Right atrium auricular region (tissue), 2 donors: ENCODE results near the gene NABP1. TPM values are rescaled to one million over a fixed set of nuclear protein-coding genes. Genes with fewer than 3 reads are reported as not detected.

ENCODE experiments used
- DNase-seq: peaks from one replicate; pipeline ENCODE4 v3.0.0-alpha.2; 2019; ENCODE audit warnings: low spot score
- H3K27ac ChIP-seq, 2 donors: fragments of 200-600 bp; sonication (generic); 1 replicate in 1 of 2; 2 replicates in 1 of 2; pipeline ENCODE4 v1.5.1; 2016 to 2019
- H3K27me3 ChIP-seq, 2 donors: fragments of 200-600 bp; sonication (generic); one replicate each; pipeline versions ENCODE4 v1.5.1 to v1.6.0; 2017 to 2019
- H3K36me3 ChIP-seq: fragments of 200-600 bp; sonication (generic); one replicate; pipeline ENCODE4 v1.5.1; 2016
- H3K4me1 ChIP-seq, 2 donors: fragments of 200-600 bp; sonication (generic); one replicate each; pipeline versions ENCODE4 v1.5.1 to v1.6.0; 2017 to 2019
- H3K4me3 ChIP-seq, 2 donors: fragments of 200-600 bp; sonication (generic); 1 replicate in 1 of 2; 2 replicates in 1 of 2; pipeline ENCODE4 v1.5.1; 2017 to 2019; ENCODE audit warnings: mild to moderate bottlenecking in 1 of 2, moderate library complexity in 1 of 2
- H3K9me3 ChIP-seq, 2 donors: fragments of 200-600 bp; sonication (generic); one replicate each; pipeline ENCODE4 v1.5.1; 2019
- total RNA-seq, 2 donors: library from RNA; depleted of rRNA; stranded (reverse); fragments of >200 nt; gene quantifications; one replicate each; pipeline ENCODE4 v1.1.0, GENCODE V29; 2016
- TF ChIP-seq, protein P1 (sequence below), 2 donors: fragments of 200-600 bp; sonication (generic); IDR thresholded peaks; one replicate each; pipeline ENCODE4 v1.5.1; 2019; ENCODE audit warnings: antibody characterized with exemption in 2 of 2

Gene NABP1
- total RNA-seq, 2 donors from 2014 or later = 2.2 to 6.0 TPM

DNA sequence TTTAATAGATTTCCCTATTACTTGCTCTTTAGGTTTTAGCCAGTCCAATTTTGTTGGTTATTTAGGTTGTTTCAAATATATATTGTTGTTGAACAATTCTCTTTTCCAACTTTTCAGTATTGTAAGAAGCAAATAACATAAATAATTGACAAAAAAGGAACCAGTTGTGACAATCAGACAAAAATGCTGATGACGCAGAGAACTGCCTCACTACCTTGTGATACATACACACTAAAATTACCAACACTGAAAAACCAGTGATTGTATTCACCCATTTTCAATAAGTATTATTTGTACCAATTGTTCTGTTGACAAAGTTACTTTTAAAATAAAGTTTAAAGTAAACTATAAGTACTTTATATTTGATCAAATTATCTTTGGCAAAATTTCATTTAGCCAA is 43.1 kb upstream of the NABP1 start:
- Histone ChIP-seq H3K36me3 (no peaks in the 10 kb centered on the region), H3K4me3 (no peak overlapping the region), H3K27me3 (no peaks in the 10 kb centered on the region), H3K9me3 (no peaks in the 10 kb centered on the region), H3K27ac (no peak overlapping the region), H3K4me1 (no peaks in the 10 kb centered on the region)
- TF ChIP-seq, protein P1, sequence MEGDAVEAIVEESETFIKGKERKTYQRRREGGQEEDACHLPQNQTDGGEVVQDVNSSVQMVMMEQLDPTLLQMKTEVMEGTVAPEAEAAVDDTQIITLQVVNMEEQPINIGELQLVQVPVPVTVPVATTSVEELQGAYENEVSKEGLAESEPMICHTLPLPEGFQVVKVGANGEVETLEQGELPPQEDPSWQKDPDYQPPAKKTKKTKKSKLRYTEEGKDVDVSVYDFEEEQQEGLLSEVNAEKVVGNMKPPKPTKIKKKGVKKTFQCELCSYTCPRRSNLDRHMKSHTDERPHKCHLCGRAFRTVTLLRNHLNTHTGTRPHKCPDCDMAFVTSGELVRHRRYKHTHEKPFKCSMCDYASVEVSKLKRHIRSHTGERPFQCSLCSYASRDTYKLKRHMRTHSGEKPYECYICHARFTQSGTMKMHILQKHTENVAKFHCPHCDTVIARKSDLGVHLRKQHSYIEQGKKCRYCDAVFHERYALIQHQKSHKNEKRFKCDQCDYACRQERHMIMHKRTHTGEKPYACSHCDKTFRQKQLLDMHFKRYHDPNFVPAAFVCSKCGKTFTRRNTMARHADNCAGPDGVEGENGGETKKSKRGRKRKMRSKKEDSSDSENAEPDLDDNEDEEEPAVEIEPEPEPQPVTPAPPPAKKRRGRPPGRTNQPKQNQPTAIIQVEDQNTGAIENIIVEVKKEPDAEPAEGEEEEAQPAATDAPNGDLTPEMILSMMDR (IDR thresholded peaks at IDR 0.05) = no peak
- DNase-seq = no peak

DNA sequence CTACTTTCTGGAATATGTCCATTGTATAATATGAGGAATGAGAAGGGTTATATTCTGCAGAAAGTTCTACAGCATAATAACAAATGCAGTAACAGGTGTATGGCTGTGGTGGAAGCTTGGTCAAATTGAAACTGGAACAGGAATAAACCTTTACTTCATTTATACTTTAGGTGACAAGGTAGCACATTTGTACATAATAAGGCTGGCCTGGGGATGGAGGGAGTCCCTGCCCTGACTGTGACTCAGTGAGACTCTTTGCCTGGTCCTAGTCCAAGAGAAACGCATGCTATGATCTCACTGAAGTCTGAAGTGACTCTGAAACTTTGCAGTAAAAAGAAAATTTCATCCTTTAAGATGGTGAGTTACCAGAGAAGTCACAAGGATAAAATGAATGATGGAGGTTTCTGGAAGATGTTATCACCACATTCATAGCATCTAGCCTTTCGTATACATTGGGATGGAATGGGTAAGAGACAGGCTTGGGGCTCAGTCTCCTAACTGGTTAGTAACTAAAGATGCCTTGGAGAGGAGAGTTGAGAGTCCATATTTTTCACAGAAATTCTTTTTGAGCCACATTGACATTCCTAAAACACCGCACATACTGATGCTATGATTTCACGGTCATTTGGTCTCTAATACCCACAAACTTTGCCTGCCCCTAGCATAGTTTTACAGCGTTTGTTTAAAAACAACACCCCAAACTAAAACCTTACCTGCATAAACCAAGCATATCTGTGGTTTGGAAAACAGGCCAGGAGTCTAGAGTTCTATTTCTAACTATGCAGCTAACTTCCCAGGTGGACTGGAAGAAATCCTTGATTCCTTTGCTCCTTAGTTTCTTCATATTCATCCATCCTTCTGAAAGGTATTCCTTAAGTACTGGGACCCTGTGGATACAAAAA is 42.4 kb upstream of the NABP1 start:
- no peak for DNase-seq
- no peaks in the 10 kb centered on the region for H3K27me3 ChIP-seq

DNA sequence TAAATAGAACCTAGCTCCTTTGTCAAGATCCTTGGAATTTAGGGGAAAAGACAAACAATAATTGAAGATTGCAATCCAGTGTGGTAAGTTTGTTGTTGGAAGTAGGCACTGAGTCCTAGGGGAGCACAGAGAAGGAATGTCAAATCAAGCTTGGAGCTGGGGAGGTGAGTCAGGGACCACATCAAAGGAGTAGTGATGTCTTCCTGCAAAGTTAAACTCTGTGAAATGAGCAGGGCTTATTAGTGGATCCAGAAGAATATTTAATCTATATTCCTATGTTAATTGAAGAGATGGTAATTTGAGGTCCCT is 41.7 kb upstream of the NABP1 start:
- Histone ChIP-seq H3K36me3 (no peaks in the 10 kb centered on the region), H3K9me3 (no peaks in the 10 kb centered on the region), H3K27me3 (no peaks in the 10 kb centered on the region), H3K27ac (no peak overlapping the region), H3K4me1 (no peaks in the 10 kb centered on the region), H3K4me3 (no peak overlapping the region)
- TF ChIP-seq, protein P1 (IDR thresholded peaks at IDR 0.05) = no peak
- no peak for DNase-seq

More for the DNA sequence above, 42.4 kb upstream of the NABP1 start:
- no peaks in the 10 kb centered on the region for H3K36me3 ChIP-seq
- no peaks in the 10 kb centered on the region for H3K4me1 ChIP-seq
- TF ChIP-seq, protein P1 (IDR thresholded peaks at IDR 0.05) = no peak
- no peak overlapping the region for H3K27ac ChIP-seq
- no peaks in the 10 kb centered on the region for H3K9me3 ChIP-seq
- H3K4me3 ChIP-seq = no peak overlapping the region

DNA sequence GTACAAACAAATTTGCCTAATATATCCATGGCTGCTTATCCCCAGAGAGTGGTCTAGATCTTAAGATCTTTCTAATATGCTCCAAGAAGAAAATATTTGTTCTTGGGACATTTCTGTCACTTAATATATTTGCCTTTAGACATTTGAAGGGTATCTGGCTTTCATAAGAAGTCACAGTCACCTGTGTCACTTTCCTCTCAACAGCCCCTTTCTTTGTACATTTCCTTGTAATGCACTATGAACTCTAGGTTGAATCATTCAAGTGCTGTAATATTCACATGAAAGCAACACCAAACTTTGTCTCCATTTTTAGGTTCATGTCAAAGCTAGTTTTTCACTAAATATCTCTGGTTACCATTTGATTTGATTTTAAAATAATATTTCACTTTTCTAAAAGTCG is 41.4 kb upstream of the NABP1 start:
- H3K4me3 ChIP-seq = no peak overlapping the region
- no peak for DNase-seq
- no peaks in the 10 kb centered on the region for H3K36me3 ChIP-seq
- H3K27me3 ChIP-seq = no peaks in the 10 kb centered on the region
- no peaks in the 10 kb centered on the region for H3K9me3 ChIP-seq
- no peak overlapping the region for H3K27ac ChIP-seq
- no peaks in the 10 kb centered on the region for H3K4me1 ChIP-seq
- TF ChIP-seq, protein P1 (IDR thresholded peaks at IDR 0.05) = no peak

DNA sequence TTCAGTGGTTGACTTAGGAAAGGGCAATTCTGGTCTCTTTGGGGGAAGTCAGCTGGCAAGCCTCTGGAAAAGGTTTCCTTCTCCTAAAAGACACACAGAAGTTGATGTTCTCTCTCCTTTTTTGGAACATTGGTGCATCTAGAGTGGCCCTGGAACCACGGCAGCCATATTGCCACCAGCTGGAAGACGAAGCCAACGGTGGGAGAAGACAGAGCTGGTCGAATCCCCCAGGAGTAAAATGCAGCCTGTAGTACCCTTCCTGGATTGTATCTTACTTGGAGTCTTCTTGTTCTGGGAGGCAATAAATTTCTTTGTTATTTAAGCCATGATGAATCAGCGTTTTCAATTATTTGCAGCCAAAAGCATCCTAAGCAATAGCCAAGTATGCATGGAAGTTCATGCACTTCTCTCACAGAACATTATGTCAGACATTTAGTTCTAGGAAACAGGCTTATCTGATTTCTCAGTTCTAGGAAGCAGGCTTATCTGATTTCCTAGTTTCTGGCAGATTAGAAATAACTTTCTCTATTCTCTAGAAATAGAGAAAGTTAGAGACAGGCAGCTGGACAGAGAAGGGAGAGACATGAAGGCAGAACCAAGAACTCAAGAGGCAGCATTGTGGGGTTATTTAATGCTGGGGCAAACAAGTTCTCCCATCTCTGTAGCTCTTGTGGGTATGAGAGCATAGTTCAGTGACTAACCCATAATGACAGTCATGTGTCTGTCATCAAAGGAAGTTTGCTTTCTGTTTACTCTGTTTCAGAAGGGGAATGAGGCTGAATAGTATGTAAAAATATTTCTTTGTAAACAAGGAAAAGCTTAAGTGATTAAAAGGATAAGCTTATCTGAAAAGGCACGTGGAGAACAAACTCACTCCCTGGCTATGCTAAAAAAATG is 40.5 kb upstream of the NABP1 start:
- Histone ChIP-seq H3K9me3 (no peaks in the 10 kb centered on the region), H3K36me3 (no peaks in the 10 kb centered on the region), H3K27ac (no peak overlapping the region), H3K4me1 (no peaks in the 10 kb centered on the region), H3K27me3 (no peaks in the 10 kb centered on the region), H3K4me3 (no peak overlapping the region)
- TF ChIP-seq, protein P1 (IDR thresholded peaks at IDR 0.05) = no peak
- no peak for DNase-seq
